BLaER1 treated with 17β-estradiol and CSF1 and Interleukin-3, amounts not matched to agents 10 nM and 100 nM (cell line): Measurements from ENCODE around the gene AGER.

Experiments
- H3K27ac ChIP-seq, 11 experiments: shearing (Covaris generic); formaldehyde crosslinking; 2 replicates each; pipeline ENCODE4 v1.8.1; 2022
- H3K27me3 ChIP-seq, 11 experiments: shearing (Covaris generic); formaldehyde crosslinking; 2 replicates each; pipeline ENCODE4 v1.8.1; 2022
- H3K36me3 ChIP-seq, 11 experiments: shearing (Covaris generic); formaldehyde crosslinking; 2 replicates each; pipeline ENCODE4 v1.8.1; 2022
- H3K4me1 ChIP-seq, 10 experiments: shearing (Covaris generic); formaldehyde crosslinking; 2 replicates each; pipeline ENCODE4 v1.8.1; 2022
- H3K4me2 ChIP-seq, 11 experiments: shearing (Covaris generic); formaldehyde crosslinking; 2 replicates each; pipeline ENCODE4 v1.8.1; 2022
- H3K4me3 ChIP-seq, 10 experiments: shearing (Covaris generic); formaldehyde crosslinking; 2 replicates each; pipeline ENCODE4 v1.8.1; 2022
- H3K9ac ChIP-seq, 11 experiments: shearing (Covaris generic); formaldehyde crosslinking; 2 replicates each; pipeline ENCODE4 v1.8.1; 2022
- H3K9me3 ChIP-seq, 11 experiments: shearing (Covaris generic); formaldehyde crosslinking; replicated peaks in 1 of 11; 2 replicates each; pipeline ENCODE4 v1.8.1; 2022
- H4K20me1 ChIP-seq, 11 experiments: shearing (Covaris generic); formaldehyde crosslinking; 2 replicates each; pipeline ENCODE4 v1.8.1; 2022
- Cebpa-rat ChIP-seq, 11 experiments: shearing (Covaris generic); IDR thresholded peaks; 2 replicates each; pipeline ENCODE4 v1.8.1; 2022

Gene AGER

DNA sequence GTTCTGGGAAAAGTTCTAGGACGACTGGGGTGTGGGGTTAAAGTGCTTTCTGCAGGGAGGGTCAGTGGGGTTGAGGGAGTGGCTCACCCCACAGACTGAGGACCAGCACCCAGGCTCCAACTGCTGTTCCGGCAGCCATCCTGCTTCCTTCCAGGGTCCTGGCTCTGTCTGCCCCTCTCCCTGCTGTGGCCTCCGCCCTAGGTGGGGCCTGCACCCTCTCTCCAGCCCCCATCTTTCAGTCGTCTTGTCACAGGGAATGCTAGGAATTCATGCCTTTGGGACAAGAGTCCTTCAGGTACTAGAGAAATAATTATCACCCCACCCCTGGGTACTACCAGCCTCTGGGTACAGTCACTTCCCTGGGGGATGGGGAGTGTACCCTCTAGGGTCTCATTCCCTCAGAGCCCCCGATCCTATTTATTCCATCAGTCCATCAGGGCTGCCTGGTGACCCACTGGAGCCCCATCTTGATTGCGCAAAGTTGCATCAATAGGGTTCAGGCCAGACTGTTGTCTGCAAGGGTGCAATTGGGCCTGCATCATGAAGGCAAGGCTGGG lies at the start of gene AGER:
TSS of gene AGER (minus strand) at position 170 of the 557 bp plus-strand sequence. CDS start at position 139, 31 bp downstream.
- peaks cover 0 to 37% (median 7%) of the 10 kb centered on the region in 11 experiments; a peak in 9 of 22 replicates for H4K20me1 ChIP-seq
- H3K9ac ChIP-seq, result peak within 1 kb of the TSS in 10 of 11 experiments; percentile 26 to 66 (median 36); a peak in 12 of 22 replicates
- peak within 1 kb of the TSS in 4 of 11 experiments; percentile 12 to 37 (median 29); a peak in 7 of 22 replicates for H3K27ac ChIP-seq
- peaks cover 66 to 81% (median 75%) of the 10 kb centered on the region in 11 experiments for H3K36me3 ChIP-seq
- 0 out of 22 replicates have a peak, but pooled peaks of 1 of the 11 experiments have one; percentile 38 for TF ChIP-seq Cebpa-rat (IDR thresholded peaks at IDR 0.05)
- H3K27me3 ChIP-seq, result no peaks in the 10 kb centered on the region
- peaks cover 42 to 88% (median 66%) of the 10 kb centered on the region in 10 experiments for H3K4me1 ChIP-seq
- no peak within 1 kb of the TSS for H3K4me3 ChIP-seq
- no peaks in the 10 kb centered on the region for H3K9me3 ChIP-seq
- peak within 1 kb of the TSS in 2 of 11 experiments; percentile 26 to 95; a peak in 2 of 22 replicates for H3K4me2 ChIP-seq

DNA sequence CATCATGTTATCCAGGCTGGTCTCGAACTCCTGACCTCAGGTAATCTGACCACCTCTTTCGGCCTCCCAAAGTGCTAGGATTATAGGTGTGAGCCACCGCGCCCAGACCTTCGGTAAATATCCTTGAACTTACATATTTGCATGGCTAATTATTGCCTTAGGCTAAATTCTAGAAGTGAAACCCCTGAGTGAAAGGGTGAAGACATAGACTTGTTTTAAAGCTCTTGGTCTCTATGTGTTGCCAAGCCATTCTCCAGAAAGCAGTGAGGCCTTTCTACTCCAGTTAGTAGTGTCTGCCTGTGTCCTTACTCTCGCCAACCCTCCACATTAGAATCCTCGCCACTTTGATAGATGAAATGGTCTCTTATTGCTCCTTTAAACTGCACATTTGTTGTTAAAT lies 42.4 kb upstream of the AGER start:
- Histone ChIP-seq H3K9me3 (no peaks in the 10 kb centered on the region), H4K20me1 (no peaks in the 10 kb centered on the region), H3K4me2 (no peak overlapping the region), H3K4me3 (no peak overlapping the region), H3K27me3 (no peaks in the 10 kb centered on the region), H3K9ac (no peak overlapping the region), H3K36me3 (no peaks in the 10 kb centered on the region), H3K27ac (no peak overlapping the region), H3K4me1 (peaks cover 4 to 20% (median 9%) of the 10 kb centered on the region in 10 experiments; a peak in 13 of 20 replicates)
- TF ChIP-seq Cebpa-rat (IDR thresholded peaks at IDR 0.05), result no peak

DNA sequence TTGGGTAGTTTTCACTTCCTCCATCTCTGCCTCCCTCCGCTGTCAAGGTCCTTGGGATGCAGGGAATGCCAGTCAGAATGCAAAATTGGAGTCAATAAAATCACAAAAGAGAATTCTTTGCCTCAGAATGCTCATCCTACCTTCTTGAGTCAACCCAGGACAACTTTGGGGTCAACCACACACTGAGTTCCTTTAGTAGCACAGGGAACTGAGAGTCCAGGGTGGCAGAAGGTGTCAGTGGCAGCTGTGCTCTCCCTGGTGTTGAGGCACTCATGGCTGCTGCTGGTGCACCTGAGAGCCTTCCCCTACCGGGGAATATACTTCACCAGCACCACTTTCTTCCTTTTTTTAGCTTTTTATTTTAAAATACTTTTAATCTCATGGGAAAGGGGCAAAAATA lies 40.6 kb upstream of the AGER start:
- Histone ChIP-seq H3K9ac (no peak overlapping the region), H3K9me3 (no peaks in the 10 kb centered on the region)

GRCh38 chr6:32223258-32224235 lies 39.5 kb upstream of the AGER start, which contains the start of gene NOTCH4:
Gene NOTCH4 (minus strand): TSS chr6:32224067. CDS start chr6:32223928, 139 bp downstream.
- H3K4me1 ChIP-seq, result peaks cover 4 to 20% (median 9%) of the 10 kb centered on the region in 10 experiments; a peak in 13 of 20 replicates
- no peaks in the 10 kb centered on the region for H4K20me1 ChIP-seq
- H3K27ac ChIP-seq, result no peak within 1 kb of the TSS
- H3K4me3 ChIP-seq, result no peak within 1 kb of the TSS
- no peaks in the 10 kb centered on the region for H3K27me3 ChIP-seq
- no peaks in the 10 kb centered on the region for H3K36me3 ChIP-seq
- H3K9me3 ChIP-seq, result no peaks in the 10 kb centered on the region
- H3K4me2 ChIP-seq, result peak within 1 kb of the TSS in 3 of 11 experiments; percentile 33 to 59 (median 35); a peak in 5 of 22 replicates
- H3K9ac ChIP-seq, result no peak within 1 kb of the TSS
- TF ChIP-seq Cebpa-rat (IDR thresholded peaks at IDR 0.05), result no peak

More for the DNA sequence above, 40.6 kb upstream of the AGER start:
- no peak overlapping the region for H3K27ac ChIP-seq
- H3K4me1 ChIP-seq, result peaks cover 4 to 20% (median 9%) of the 10 kb centered on the region in 10 experiments; a peak in 13 of 20 replicates
- no peak overlapping the region for H3K4me2 ChIP-seq
- H3K36me3 ChIP-seq, result no peaks in the 10 kb centered on the region
- no peaks in the 10 kb centered on the region for H4K20me1 ChIP-seq
- TF ChIP-seq Cebpa-rat (IDR thresholded peaks at IDR 0.05), result no peak
- no peak overlapping the region for H3K4me3 ChIP-seq
- no peaks in the 10 kb centered on the region for H3K27me3 ChIP-seq

DNA sequence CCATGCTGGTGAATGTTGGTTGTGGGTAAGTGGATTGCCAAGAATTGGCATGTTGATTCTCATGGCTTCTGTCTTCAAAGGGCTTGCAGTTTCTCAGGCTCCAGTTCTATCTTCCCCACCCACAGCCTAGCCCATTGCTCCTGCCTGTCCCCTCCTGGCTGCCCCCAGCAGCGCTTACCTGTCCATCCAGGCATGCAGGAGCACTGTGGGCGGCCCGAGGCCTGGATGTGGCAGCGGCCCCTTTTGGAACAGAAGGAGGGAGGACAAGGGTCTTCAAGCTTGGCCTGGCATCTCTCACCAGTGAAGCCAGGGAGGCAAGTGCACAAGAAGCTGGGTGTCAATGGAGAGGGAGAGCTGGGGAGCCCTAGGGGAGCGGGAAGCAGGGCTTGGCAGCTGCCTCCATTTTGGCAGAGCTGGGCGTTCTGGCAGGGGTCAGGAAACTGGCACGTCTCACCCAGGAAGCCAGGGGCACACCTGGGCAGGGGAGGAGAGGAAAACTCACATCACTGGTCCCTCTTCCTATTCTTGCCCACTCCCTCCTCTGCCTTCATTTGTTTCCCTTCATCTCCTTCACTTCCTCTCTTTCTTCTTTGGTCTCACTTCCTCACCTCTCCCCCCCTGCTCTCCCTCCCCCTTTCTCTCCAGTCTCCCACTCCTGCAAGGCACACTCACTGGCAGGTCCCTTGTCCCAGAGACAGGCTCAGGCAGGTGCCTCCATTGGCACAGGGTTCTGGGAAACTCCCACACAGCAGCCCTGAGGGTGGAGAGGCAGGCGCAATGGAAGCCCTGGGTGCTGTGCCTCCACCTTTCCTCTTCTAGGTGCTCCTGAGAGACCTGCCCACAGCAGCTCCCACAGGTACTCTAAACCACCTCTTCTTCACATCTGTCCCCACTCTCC lies 38.5 kb upstream of the AGER start:
- Histone ChIP-seq H3K4me3 (no peak overlapping the region), H4K20me1 (no peaks in the 10 kb centered on the region), H3K36me3 (no peaks in the 10 kb centered on the region), H3K27ac (no peak overlapping the region; a peak in 1 of 22 replicates), H3K4me2 (peak overlapping the region in 8 of 11 experiments; percentile 12 to 59 (median 34); a peak in 8 of 22 replicates), H3K9me3 (no peaks in the 10 kb centered on the region), H3K4me1 (peaks cover 4 to 20% (median 9%) of the 10 kb centered on the region in 10 experiments; a peak in 13 of 20 replicates), H3K9ac (no peak overlapping the region), H3K27me3 (no peaks in the 10 kb centered on the region)
- no peak for TF ChIP-seq Cebpa-rat (IDR thresholded peaks at IDR 0.05)

DNA sequence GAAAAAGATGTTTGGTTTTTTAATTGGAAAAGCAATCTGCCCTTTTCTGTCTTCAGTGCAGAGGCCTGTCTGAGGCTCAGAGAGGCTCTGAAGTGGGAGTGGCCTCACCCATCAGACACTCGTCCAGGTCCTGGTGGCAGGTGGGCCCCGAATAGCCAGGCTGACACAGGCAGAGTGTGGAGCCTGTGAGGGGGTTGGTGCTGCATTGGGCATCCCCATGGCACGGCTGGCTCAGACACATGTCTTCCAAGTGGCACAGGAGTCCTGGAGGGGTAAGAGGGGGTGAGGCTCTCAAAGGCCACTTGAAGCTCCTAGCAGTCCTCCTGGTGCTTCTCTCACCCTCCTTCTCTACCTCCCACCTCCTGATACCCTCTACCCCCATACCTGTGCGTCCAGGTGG lies 36.0 kb upstream of the AGER start:
- Histone ChIP-seq H3K4me3 (no peak overlapping the region), H3K4me1 (peaks cover 4 to 20% (median 8%) of the 10 kb centered on the region in 10 experiments; a peak in 12 of 20 replicates), H3K27me3 (no peaks in the 10 kb centered on the region), H3K27ac (no peak overlapping the region), H4K20me1 (no peaks in the 10 kb centered on the region), H3K9me3 (no peaks in the 10 kb centered on the region), H3K4me2 (no peak overlapping the region), H3K9ac (no peak overlapping the region), H3K36me3 (no peaks in the 10 kb centered on the region)
- TF ChIP-seq Cebpa-rat (IDR thresholded peaks at IDR 0.05), result no peak

DNA sequence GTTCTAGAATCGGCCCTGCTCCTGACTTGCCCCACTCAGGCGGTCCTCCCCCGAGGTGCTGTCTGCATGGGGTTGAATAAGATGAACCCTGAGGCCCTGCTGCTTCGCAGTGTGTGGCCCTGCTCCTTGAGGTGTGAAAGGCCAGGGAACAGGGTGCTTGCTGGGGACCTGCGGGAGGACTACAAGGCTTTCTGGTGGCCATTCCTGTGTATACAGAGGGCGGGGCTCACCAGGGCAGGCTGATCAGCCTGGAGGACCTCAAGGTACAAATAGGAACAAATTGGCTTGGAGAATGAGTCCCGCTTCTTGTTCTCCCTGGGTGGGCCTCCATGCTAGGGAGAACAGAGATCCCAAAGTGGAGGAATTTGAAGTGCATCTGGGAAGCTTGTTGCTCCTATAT lies 34.1 kb upstream of the AGER start:
- no peak overlapping the region for H3K9ac ChIP-seq
- H3K27ac ChIP-seq, result no peak overlapping the region
- peaks cover 4 to 11% (median 9%) of the 10 kb centered on the region in 10 experiments; a peak in 12 of 20 replicates for H3K4me1 ChIP-seq
- H3K4me2 ChIP-seq, result no peak overlapping the region
- no peaks in the 10 kb centered on the region for H4K20me1 ChIP-seq
- TF ChIP-seq Cebpa-rat (IDR thresholded peaks at IDR 0.05), result no peak
- no peaks in the 10 kb centered on the region for H3K36me3 ChIP-seq
- H3K27me3 ChIP-seq, result no peaks in the 10 kb centered on the region
- H3K9me3 ChIP-seq, result no peaks in the 10 kb centered on the region
- no peak overlapping the region for H3K4me3 ChIP-seq

- H3K4me2 ChIP-seq, result no peak overlapping the region
- H3K27me3 ChIP-seq, result no peaks in the 10 kb centered on the region
- no peak for TF ChIP-seq Cebpa-rat (IDR thresholded peaks at IDR 0.05)
- peaks cover 0 to 3% (median 0%) of the 10 kb centered on the region in 10 experiments; a peak in 1 of 20 replicates for H3K4me1 ChIP-seq
- H3K36me3 ChIP-seq, result no peaks in the 10 kb centered on the region
- H3K4me3 ChIP-seq, result no peak overlapping the region
- H3K9ac ChIP-seq, result no peak overlapping the region
- H4K20me1 ChIP-seq, result no peaks in the 10 kb centered on the region
- no peak overlapping the region for H3K27ac ChIP-seq
- H3K9me3 ChIP-seq, result no peaks in the 10 kb centered on the region
Measured at GRCh38 chr6:32216998-32217397, 32.9 kb upstream of the AGER start.
